Epidermal melanocyte (primary cell): ENCODE results near the gene TRIM65.
"Not testable (repeated sequence)": the region's sequence is repeated elsewhere in the genome, so short reads cannot be mapped to it uniquely, and the experiment has no call there.

Source experiments
- DNase-seq: peaks from one replicate; pipeline ENCODE4 v3.0.0; 2011; ENCODE audit warnings: low spot score; ENCODE audit not compliant: insufficient read length

The TRIM65 gene

GRCh38 chr17:75854101-75854748 is 42.5 kb downstream of the TRIM65 start:
- DNase-seq, result no peak

DNA sequence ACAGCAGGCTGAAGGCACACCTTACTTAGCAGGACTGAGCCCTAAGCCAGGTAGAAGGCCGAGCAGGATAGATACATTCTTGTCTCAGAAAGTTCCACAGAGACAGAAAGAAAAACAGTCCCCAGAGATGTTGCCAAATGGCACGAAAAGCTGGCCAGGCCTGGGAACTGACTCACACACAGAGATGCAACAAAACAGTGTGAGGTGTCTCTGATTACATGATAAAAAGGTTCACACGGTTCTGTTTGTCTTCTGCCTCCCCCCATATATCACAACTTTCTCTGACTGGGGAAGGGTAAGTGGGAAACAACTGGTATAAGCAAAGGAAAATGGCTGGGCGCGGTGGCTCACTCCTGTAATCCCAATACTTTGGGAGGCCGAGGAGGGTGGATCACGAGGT is 43.3 kb downstream of the TRIM65 start:
- no peak for DNase-seq

DNA sequence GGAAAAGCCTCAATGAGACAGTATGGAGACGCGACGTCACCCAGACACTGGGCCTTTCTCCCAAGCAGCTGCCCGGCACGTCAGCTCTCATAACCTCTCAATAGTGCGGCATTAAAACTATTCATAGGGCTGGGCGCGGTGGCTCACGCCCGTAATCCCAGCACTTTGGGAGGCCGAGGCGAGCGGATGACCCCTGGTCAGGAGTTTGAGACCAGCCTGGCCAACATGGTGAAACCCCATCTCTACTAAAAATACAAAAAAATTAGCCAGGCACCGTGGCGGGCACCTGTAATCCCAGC is 45.1 kb downstream of the TRIM65 start:
- DNase-seq, result not testable (repeated sequence)

DNA sequence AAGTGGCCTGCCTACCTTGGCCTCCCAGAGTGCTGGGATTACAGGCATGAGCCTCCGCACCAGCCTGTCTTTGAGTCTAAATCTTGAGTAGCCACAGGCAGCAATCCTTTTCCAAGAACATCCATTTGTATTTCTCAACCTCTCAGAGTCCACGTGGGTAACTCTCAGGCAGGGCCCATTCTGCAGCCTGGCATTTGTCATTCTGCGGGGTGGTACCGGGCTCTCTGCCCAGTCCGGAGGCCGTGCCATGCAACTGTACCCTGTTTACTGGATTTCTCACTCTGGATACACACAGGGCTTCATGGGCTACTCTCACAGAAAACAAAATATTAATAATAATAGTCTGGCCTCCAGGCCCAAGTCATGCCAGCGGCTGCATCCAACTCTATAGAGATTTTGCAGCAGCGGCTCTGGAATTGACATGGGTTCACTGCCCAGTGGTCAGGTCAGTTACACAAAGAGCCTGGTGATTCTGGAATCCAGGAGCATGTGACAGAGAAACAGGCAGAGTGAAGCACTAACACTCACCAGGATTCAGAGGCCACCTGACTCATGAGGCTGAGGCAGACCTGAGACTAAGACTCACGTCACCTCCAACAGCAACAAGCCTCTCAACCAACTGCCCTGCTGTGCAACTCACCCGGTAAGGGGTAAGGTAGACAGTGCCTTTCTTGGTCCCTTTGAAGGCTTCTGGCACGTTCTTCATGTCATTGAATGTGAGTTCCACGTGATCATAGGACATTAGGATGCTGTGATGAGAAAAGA is 45.6 kb downstream of the TRIM65 start:
- DNase-seq, result no peak

DNA sequence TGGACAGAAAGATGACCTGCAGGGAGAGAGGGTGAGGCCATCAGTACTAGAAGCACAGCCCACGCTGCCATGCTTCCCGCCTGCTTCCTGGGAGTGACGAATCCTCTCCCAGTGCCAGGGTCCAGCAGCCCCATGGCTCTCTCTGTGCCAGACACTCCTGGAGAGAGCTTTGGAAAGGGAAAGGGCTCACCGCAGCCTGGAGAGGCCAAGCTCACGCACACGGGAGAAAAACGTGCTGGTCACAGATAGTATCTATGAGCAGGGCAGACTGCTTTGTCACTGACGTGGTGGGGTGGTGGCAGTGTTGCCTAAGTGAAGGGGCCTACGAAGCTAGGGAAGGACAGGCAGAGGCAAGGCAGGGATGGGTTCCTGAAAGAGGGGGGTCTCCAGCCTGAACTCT is 47.0 kb downstream of the TRIM65 start:
- DNase-seq, result no peak

DNA sequence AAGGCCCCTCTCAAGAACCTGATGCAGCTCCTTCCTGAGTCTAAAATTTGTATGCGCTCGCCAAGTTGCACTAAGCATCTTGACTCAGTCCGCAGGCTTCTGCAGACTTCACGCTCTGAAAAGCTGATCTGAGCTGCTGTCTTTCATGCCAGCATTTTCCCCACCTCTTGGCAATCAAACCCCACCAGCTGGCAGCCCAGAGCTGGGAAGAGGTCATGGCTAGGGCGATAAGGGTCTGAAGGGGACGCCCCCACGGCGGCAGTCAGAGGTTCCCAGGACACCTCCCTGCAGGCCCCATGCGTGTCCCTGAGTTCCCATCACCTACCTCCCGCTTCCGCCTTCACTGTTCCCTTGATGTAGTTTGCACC is 47.5 kb downstream of the TRIM65 start:
- DNase-seq, result no peak

DNA sequence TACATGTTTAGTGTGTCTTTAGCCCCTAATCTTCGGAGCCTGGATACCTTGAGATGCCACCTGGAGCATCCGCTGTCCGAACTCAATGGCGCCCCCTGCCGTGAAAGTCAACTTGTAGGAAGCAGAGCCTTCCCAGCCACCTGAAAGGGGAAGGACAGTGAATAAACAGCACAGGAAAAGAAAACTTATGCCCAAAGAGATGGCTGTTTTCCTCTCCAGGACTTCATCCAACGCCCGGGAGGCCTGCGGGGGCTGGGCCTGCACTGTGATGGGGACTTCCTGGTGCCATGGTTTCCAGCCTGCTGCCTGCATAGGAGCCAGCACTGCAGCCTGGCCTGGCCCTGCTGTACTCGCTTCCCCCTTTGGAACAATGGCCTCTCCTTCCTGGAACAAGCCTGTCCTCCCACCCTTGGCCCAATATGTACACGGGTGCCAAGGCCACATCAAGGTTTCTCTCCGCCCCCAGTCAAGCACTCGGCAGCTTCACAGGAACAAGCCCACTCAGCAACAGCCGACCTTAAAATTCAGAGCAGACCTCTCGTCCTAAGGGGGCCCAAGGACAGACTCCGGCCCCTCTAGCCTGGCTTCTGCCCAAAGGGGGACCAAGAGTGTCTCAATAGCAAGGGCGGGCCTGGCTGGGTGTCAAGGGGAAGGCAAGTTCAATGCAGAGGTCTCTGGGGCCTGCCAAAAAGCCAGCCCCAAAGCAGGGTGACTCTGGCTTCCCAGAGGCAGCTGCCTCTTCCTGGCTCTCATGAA is 48.0 kb downstream of the TRIM65 start:
- no peak for DNase-seq

DNA sequence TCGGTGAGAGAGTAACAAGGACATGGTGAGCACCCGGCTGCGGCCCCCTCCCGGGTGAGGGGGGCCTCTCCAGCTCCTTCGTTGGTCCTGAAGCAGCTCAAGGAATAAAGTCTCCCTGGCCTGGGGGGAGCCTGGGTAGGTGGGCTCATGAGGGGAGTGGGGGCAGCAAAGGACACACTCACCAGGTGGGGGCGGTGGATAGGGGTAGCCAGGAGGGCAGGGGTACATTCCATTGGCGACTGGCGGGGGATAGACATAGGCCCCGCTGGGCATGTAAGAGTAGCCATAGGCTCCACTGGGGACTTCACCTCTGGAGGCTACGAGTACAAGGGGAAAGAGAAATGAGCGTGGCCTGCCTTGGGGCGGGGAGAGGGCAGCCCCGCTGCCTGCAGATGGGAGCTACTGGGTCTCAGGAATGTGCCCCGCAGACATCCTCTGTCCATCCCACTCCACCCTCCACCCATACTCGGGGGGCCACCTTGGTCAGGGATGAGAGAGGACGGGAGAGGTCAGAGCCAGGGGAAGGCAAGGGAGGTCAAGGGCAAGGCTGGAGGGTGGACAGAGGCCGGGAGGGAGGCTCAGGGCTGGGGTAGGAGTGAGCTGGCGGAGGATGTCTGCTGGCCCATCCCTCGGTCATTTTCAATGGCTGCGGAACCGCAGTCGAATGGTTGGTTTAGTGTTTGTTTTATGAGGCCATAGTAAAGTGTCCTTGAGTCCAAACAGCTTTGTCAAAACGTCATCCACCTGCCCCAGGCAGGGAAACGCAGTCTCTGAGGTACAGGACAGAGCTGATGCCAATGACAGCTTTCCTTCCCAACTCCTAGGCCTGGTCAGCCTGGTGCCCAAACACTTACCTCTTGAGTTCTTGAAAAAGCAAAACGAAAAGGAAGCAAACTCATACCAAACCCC is 48.9 kb downstream of the TRIM65 start:
- no peak for DNase-seq

DNA sequence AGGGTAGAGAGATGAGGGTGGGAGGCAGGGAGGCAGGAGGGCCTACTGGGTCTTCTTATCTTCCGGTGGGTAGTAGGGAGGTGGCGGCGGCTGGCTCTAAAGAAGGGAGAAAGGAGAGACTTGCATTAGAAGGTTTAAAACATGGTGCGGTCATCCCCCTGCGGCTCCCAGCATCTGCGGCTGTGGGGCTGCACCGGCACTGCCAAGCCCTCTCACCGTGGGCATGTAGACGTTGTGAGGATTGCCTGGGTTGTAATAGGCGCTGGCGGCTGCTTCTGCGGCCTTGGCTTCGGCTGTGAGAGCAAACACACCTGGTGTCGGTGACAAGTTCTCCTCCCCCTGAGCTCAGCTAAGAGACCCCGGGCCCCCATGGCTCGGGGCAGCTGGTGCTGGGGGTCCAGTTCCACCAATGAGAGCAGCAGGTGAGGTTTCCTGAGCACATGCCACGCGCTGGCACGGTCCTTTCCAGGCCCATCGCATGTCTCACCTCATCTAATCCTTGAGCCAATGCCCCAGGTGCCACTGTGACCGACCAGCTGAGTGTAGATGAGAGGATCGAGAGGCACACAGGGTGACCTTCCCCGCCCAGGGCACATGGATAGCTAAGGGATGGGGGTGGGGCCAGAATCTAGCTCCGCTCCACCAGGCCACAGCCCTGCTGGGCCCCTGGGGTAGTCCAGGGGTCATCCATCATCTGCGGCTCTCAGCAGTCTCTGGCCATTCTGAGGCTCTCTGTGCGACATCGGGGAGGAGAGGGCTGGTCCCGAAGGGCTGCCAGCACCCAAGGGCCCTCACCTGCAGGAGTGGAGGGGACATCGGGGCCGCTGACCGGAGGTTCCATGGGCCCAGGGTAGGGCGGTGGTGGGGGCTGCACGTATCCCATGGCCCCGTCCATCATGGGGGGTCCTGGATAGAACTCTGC is 49.8 kb downstream of the TRIM65 start:
- DNase-seq, result no peak

DNA sequence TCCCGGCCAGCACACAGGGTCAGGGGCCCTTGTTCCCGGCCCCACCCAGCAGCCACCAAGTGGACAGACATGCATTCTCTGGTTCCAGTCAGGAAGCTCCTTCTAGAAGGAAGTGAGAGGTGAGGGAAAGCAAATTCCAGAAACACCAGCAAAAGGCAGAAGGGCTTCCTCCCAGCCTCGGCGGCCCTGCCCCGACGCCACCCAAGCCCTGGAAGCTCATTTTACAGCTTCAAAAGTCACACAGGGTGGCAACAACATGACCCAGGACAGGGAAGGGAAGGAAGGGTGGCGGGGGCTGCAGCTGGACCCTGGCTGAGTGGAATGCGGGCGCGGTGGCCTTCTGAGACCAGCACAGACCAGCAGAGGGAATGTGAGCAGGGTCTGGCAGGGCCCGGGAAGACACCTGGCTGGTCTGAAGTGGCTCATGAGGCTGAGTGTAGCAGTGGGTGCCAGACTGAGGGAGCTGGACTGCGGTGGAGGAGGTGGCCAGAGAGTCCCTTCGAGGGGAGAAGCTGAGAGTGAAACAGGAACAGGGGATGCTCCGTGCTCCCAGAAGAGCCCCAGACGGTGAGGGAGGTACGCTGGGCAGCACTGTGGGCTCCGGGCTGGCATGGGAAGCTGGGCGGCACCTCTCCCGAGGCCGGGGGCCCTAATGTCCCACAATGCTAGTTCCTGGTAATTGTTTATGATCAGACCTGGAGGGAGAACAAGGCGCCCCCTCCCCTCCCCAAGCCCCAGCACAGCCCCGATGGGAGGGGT is 50.6 kb downstream of the TRIM65 start:
- no peak for DNase-seq

- DNase-seq, result no peak
Observed at GRCh38 chr17:75845058-75845711, 51.6 kb downstream of the TRIM65 start.

DNA sequence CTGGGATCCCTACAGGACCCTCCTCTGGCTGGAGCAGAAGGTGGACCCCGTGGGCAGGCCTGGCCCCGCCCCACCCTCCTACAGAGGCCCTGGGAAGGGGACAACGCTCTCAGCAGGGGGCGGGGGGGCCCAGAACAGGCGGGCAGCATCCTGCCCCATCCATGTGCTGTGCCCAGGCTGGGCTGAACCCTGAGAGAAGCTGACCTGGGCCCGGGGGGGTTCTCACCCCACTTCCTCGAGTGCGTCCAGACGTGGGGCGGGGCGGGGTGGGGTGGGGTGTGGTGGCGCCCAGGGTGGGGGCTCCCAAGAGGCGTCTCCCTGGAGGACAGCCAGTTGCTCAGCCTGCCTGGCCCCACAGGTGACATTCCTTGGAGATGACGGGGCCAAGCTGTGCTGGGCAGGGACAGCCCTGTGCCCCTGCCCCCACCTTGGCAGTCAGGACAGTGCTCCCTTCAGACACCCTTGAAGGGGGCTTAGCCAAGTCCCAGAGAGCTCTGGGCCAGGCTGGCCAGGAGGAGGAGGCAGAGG is 52.2 kb downstream of the TRIM65 start:
- DNase-seq, result no peak

GRCh38 chr17:75843577-75844529 is 52.9 kb downstream of the TRIM65 start, which contains the start of gene UNC13D:
TSS of gene UNC13D (minus strand) at chr17:75844404. CDS start at chr17:75844337, 67 bp downstream.
- DNase-seq, result no peak

DNA sequence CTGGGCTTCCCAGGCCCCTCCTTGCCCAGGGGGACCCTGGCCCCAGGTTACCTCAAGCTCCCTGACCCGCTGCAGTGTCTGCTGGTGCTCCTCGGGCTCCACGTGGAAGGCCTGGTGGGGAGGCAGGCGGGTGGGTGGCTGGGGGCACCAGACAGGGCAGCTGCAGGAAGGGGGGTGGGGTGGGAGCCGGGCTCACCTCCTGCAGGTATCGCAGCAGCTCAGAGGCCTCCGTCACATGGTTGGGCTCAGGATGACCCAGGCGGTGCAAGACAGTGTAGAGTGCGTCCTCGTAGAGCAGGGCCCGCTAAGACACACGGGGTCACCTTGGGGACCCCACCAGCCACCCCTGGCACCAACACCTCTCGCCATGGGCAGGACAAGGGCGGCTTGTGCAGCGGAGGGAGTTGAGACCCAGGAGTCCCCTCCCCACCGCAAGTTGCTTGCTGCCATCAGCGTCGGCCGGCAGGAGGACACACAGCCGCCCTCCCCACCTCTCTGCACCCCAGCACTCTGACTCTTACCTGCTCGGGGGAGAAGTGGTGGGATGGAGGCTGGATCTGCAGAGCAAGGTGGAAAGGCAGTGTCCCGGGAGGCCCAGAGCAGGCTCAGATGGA is 53.7 kb downstream of the TRIM65 start:
- no peak for DNase-seq

DNA sequence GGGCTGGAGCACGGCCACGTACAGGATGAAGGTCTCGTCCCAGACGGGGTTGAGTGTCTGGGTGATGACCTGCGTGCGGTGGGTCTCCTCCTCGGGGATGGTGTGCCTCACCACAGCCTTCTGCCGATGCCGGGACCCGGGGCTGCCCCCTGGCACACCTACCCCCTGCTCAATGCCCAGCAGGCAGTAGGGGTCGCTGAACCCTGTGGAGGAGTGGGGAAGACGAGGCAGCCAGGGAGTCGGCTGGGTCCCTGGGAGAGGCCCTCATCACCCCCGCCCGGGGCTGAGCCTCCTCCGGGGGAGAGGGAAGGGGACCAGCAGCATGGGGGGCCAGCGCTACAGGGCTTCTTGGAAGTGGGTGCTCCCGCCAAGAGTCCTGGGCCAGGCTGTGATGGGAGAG is 54.3 kb downstream of the TRIM65 start:
- DNase-seq, result no peak

GRCh38 chr17:75840799-75841164 is 56.0 kb downstream of the TRIM65 start:
- DNase-seq, result no peak
